Measurements from ENCODE around the gene FRRS1L. TPM values are rescaled to one million over a fixed set of nuclear protein-coding genes. Genes with fewer than 3 reads are reported as not detected.
"Not testable (repeated sequence)": the region's sequence is repeated elsewhere in the genome, so short reads cannot be mapped to it uniquely, and the experiment has no call there.

Gene FRRS1L
- polyA plus RNA-seq, 1 experiment: 0.04 TPM

- Histone ChIP-seq H3K4me3 (ENCODE audit: low read depth, low read length) (no peak overlapping the region), H3K36me3 (ENCODE audit: control insufficient read depth, insufficient read depth, low read length) (no peaks in the 10 kb centered on the region), H3K27me3 (ENCODE audit: control insufficient read depth, insufficient read depth, low read length) (no peaks in the 10 kb centered on the region; the same call in 1 of the 2 replicates)
- DNase-seq (ENCODE audit: low read depth): no peak
- TF ChIP-seq, protein P1, sequence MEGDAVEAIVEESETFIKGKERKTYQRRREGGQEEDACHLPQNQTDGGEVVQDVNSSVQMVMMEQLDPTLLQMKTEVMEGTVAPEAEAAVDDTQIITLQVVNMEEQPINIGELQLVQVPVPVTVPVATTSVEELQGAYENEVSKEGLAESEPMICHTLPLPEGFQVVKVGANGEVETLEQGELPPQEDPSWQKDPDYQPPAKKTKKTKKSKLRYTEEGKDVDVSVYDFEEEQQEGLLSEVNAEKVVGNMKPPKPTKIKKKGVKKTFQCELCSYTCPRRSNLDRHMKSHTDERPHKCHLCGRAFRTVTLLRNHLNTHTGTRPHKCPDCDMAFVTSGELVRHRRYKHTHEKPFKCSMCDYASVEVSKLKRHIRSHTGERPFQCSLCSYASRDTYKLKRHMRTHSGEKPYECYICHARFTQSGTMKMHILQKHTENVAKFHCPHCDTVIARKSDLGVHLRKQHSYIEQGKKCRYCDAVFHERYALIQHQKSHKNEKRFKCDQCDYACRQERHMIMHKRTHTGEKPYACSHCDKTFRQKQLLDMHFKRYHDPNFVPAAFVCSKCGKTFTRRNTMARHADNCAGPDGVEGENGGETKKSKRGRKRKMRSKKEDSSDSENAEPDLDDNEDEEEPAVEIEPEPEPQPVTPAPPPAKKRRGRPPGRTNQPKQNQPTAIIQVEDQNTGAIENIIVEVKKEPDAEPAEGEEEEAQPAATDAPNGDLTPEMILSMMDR (IDR thresholded peaks at IDR 0.05; ENCODE audit: insufficient read depth, low read depth, low read length): no peak
- POLR2A ChIA-PET: no interaction called here
- CTCF ChIA-PET: no interaction called here
Observed at GRCh38 chr9:109138421-109138820, 28.6 kb downstream of the FRRS1L start.

- TF ChIP-seq, protein P1 (IDR thresholded peaks at IDR 0.05; ENCODE audit: insufficient read depth, low read depth, low read length): no peak
- ChIA-PET CTCF (interaction anchor here (0.8 to 0.9 kb wide), 2 partner anchors 9 to 10 kb away, joined by 3 read pairs; no protein-coding TSS in a partner anchor), POLR2A (no interaction called here)
- H3K4me3 ChIP-seq (ENCODE audit: low read depth, low read length): no peak overlapping the region
- DNase-seq (ENCODE audit: low read depth): no peak
- no peaks in the 10 kb centered on the region for H3K36me3 ChIP-seq (ENCODE audit: control insufficient read depth, insufficient read depth, low read length)
- H3K27me3 ChIP-seq (ENCODE audit: control insufficient read depth, insufficient read depth, low read length): no peaks in the 10 kb centered on the region; the same call in 1 of the 2 replicates
Observed at GRCh38 chr9:109134167-109134578, 32.9 kb downstream of the FRRS1L start.

DNA sequence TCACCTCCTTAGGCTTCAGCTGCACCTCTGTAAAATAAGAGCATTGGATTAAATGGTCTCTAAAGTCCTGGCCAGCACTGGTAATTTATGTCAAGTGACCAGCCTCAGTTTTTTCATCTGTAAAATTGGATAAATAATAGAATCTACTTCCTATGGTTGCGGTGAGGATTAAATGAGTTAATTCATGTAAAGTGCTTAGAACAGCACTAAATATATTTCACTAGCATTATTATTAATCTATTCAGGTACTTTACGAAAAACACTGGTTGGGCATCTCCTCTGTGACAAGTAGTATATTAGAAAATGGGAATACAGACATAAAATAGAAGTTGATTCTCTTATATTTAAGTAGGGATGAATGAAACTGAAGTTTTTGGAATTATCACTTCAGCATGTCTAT lies 33.5 kb downstream of the FRRS1L start:
- no peak for DNase-seq (ENCODE audit: low read depth)
- ChIA-PET POLR2A (no interaction called here), CTCF (no interaction called here)
- Histone ChIP-seq H3K4me3 (ENCODE audit: low read depth, low read length) (no peak overlapping the region), H3K27me3 (ENCODE audit: control insufficient read depth, insufficient read depth, low read length) (no peaks in the 10 kb centered on the region; the same call in 1 of the 2 replicates), H3K36me3 (ENCODE audit: control insufficient read depth, insufficient read depth, low read length) (no peaks in the 10 kb centered on the region)
- TF ChIP-seq, protein P1 (IDR thresholded peaks at IDR 0.05; ENCODE audit: insufficient read depth, low read depth, low read length): no peak

DNA sequence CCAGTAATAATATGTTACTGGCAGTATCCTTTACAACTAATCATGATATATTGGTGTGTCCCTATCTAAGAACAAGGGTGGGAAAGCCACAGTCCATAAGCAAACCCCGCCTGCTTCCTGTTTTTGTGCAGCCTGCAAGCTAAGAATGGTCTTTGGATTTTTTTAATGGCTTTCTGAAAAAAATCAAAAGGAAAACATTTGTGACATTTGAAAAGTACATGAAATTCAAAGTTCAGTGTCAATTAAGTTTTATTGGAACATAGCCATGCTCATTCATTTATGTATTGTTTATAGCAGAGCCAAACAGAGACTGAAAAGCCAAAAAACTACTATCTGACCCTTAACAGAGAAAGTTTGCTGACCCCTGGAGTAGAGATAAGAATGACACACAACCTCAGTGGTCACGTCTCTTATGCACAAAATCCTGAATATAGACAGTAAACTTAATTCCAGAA lies 34.5 kb downstream of the FRRS1L start:
- no peaks in the 10 kb centered on the region for H3K36me3 ChIP-seq (ENCODE audit: control insufficient read depth, insufficient read depth, low read length)
- ChIA-PET CTCF (interaction anchor here (1.0 kb wide), 1 partner anchor 12 kb away, joined by 3 read pairs; no protein-coding TSS in a partner anchor), POLR2A (no interaction called here)
- DNase-seq (ENCODE audit: low read depth): no peak
- no peak overlapping the region for H3K4me3 ChIP-seq (ENCODE audit: low read depth, low read length)
- TF ChIP-seq, protein P1 (IDR thresholded peaks at IDR 0.05; ENCODE audit: insufficient read depth, low read depth, low read length): no peak
- no peaks in the 10 kb centered on the region; the same call in none of the 2 replicates for H3K27me3 ChIP-seq (ENCODE audit: control insufficient read depth, insufficient read depth, low read length)

GRCh38 chr9:109129470-109130197 lies 37.4 kb downstream of the FRRS1L start:
- TF ChIP-seq, protein P1 (IDR thresholded peaks at IDR 0.05; ENCODE audit: insufficient read depth, low read depth, low read length): no peak

DNA sequence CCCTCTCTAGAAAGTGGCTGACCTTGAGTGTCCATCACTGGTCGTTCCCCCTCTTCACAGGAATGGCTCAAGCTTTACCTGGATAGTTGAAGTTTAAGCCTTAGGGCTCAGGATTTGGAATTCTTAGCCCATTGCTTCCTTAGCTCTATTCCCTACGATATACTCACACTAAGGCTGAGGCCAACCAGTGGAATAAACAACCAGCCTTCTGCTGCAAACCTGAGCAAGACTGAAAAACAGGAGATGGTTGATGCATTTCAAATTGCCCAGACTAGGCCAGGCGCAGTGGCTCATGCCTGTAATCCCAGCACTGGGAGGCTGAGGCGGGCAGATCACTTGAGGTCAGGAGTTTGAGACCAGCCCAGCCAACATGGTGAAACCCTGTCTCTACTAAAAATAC lies 40.4 kb downstream of the FRRS1L start:
- H3K36me3 ChIP-seq (ENCODE audit: control insufficient read depth, insufficient read depth, low read length); H3K4me3 ChIP-seq (ENCODE audit: low read depth, low read length); H3K27me3 ChIP-seq (ENCODE audit: control insufficient read depth, insufficient read depth, low read length); DNase-seq (ENCODE audit: low read depth); POLR2A ChIA-PET: not testable (repeated sequence)
- CTCF ChIA-PET: interaction anchor here (0.6 to 1.2 kb wide), 2 partner anchors 53 to 56 kb away, joined by 3 read pairs; no protein-coding TSS in a partner anchor

More at GRCh38 chr9:109129470-109130197, 37.4 kb downstream of the FRRS1L start:
- Histone ChIP-seq H3K27me3 (ENCODE audit: control insufficient read depth, insufficient read depth, low read length) (no peaks in the 10 kb centered on the region; the same call in none of the 2 replicates), H3K4me3 (ENCODE audit: low read depth, low read length) (no peak overlapping the region), H3K36me3 (ENCODE audit: control insufficient read depth, insufficient read depth, low read length) (no peaks in the 10 kb centered on the region)
- CTCF ChIA-PET: interaction anchor here (0.6 kb wide), 1 partner anchor 168 kb away, joined by 5 read pairs; no protein-coding TSS in a partner anchor
- no peak for DNase-seq (ENCODE audit: low read depth)
- POLR2A ChIA-PET: no interaction called here
